Effector CD4-positive, alpha-beta T cell (primary cell): ENCODE data around the gene HAO1.
"Not testable (repeated sequence)": the region's sequence is repeated elsewhere in the genome, so short reads cannot be mapped to it uniquely, and the experiment has no call there.

Source experiments
- DNase-seq: peaks from one replicate; pipeline ENCODE4 v3.0.0-alpha.2; 2020

The HAO1 gene

GRCh38 chr20:7850775-7851490 lies 89.3 kb downstream of the HAO1 start:
- no peak for DNase-seq

- DNase-seq, result no peak
Measured at GRCh38 chr20:7849675-7850074, 90.6 kb downstream of the HAO1 start.

DNA sequence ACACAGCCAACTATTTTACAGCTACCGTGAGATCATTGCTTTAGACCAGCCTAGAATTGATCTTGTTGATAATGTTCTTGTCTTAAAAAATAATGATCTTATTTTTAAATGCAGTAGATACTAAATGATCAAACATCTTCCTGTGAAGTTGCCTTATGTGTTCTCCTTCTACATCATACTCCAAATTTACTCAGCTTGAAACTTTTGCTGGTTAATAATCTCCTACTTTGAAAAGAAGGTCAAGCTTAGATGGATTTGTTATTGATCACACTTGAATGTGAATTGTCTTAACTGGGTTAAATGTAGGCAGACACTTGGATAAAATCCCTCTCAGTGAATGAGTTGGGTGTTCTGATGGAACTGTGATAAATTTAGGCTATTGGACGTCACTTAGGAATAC lies 91.9 kb downstream of the HAO1 start:
- no peak for DNase-seq

GRCh38 chr20:7843613-7844012 lies 96.6 kb downstream of the HAO1 start:
- no peak for DNase-seq

- no peak for DNase-seq
Measured at GRCh38 chr20:7841971-7842310, 98.3 kb downstream of the HAO1 start.

GRCh38 chr20:7841291-7841970 lies 98.8 kb downstream of the HAO1 start:
- no peak for DNase-seq

- DNase-seq, result no peak
Measured at GRCh38 chr20:7836076-7836475, 104.2 kb downstream of the HAO1 start.

DNA sequence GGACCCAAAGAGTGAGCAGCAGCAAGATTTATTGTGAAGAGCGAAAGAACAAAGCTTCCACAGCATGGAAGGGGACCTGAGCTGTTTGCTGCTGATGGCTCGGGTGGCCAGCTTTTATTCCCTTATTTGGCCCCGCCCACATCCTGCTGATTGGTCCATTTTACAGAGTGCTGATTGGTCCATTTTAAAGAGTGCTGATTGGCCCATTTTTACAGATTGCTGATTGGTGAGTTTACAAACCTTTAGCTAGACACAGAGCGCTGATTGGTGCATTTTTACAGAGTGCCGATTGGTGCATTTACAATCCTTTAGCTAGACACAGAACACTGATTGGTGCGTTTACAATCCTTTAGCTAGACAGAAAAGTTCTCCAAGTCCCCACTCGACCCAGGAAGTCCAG lies 105.8 kb downstream of the HAO1 start:
- DNase-seq, result not testable (repeated sequence)
